ENCODE measurements around the gene TBC1D20.
"Not testable (repeated sequence)": the region's sequence is repeated elsewhere in the genome, so short reads cannot be mapped to it uniquely, and the experiment has no call there.

TBC1D20 gene

DNA sequence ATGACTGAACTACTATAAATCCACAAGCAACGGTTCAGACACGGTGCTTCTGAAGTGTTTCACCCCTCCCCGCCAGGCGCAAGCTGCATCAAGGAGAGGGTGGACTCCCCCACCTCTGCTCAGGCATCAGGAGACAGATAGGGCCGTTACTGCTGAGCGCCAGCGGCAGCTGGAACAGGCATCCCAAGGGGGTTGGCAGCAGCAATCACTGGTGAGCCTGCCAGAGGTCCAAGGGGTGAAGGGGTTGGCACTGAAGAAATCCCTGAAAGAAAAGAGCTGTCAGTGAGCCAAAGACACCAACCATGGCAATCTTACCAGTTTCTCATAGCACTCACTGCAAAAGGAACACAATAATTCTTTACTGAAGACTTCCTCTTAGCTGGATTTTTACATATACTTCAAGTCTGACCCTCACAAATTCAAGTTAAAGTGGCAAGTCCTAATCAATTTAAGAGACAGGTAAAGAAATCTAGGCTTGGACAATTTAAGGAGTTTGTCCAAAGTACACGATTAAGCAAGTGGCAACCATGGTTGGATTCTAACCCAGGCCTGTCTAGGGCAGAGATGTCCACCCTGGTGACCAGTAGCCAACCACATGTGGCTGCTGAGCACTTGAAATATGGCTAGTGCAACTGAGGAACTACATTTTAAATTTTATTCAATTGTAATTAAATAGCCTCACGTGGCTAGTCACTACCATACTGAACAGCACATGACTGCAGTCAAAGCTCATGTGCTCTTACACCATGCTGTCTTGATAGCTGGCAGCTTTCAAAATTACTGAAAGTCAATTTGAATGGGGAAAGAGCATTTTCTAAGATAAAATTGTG lies 21.7 kb upstream of the TBC1D20 start:
- H3K27me3 ChIP-seq (ENCODE audit: control insufficient read depth, insufficient read depth, low read length), result no peaks in the 10 kb centered on the region
- H3K4me3 ChIP-seq (ENCODE audit: low read length), result no peak overlapping the region
- H3K9ac ChIP-seq (ENCODE audit: low read length), result no peak overlapping the region
- H3K27ac ChIP-seq (ENCODE audit: low read depth, low read length), result no peak overlapping the region
- H3K4me1 ChIP-seq (ENCODE audit: control insufficient read depth, insufficient read depth, low read length), result no peaks in the 10 kb centered on the region
- peaks cover 38% of the 10 kb centered on the region for H3K36me3 ChIP-seq (ENCODE audit: control insufficient read depth, insufficient read depth, low read length)

DNA sequence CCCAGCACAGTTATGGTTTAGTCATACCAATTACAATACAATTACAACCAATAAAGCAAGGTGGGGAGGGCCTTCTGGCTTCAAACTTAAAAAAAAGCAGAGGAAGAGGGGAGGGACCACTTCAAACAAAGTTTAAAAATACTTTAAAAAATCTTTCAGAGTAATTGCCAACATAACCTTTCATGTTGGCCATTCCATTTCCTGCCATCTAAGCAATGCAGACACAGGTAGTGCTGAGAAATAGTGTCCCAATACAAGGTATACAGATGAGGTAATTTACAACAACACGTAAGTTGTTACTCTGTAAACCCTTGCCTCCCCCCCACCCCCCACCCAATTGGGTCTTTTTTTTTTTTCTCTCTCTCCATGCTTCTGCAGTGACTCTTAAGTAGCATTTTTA lies 18.8 kb upstream of the TBC1D20 start:
- H3K4me3 ChIP-seq (ENCODE audit: low read length), result no peak overlapping the region
- H3K4me1 ChIP-seq (ENCODE audit: control insufficient read depth, insufficient read depth, low read length), result no peaks in the 10 kb centered on the region
- H3K27ac ChIP-seq (ENCODE audit: low read depth, low read length), result no peak overlapping the region
- H3K36me3 ChIP-seq (ENCODE audit: control insufficient read depth, insufficient read depth, low read length), result peaks cover 20% of the 10 kb centered on the region
- H3K27me3 ChIP-seq (ENCODE audit: control insufficient read depth, insufficient read depth, low read length), result no peaks in the 10 kb centered on the region
- H3K9ac ChIP-seq (ENCODE audit: low read length), result no peak overlapping the region

DNA sequence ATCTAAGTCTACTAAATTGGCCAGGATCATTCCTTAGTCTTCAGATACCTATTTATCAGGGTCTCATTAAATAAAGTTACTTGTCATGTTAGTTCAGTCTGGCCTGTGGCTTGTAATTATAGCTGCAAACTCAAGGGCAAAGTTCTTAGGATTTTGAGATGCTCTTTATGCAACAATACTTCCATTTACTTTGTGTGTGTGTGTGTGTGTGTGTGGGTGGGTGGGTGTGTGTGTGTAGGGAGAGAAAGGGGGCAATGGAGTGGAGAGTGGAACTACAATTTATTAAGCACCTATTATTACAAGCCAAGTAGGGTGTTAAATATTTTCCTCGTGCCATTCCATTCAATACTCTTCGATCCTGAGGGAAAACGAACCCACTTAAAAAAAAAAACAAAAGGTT lies 17.7 kb upstream of the TBC1D20 start:
- Histone ChIP-seq H3K27ac (ENCODE audit: low read depth, low read length) (no peak overlapping the region), H3K36me3 (ENCODE audit: control insufficient read depth, insufficient read depth, low read length) (peaks cover 18% of the 10 kb centered on the region), H3K27me3 (ENCODE audit: control insufficient read depth, insufficient read depth, low read length) (no peaks in the 10 kb centered on the region), H3K9ac (ENCODE audit: low read length) (no peak overlapping the region), H3K4me1 (ENCODE audit: control insufficient read depth, insufficient read depth, low read length) (no peaks in the 10 kb centered on the region), H3K4me3 (ENCODE audit: low read length) (no peak overlapping the region)

DNA sequence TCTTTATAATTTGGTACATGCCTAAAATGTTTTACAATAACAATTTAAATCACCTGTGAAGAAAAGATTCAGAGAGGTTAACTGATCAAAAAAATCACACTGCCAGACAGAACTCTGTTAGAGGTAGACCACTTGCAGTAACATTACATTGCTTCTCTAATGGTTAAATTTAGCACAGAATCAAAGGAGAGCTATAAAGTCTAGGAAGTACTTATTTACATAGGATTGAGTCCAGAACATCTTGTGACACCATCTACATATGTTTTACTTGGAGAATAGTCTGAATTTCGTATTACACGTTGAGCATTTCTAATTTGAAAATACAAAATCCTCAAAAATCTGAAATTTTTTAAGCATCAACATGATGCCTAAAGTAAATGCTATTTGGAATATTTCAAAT lies 17.2 kb upstream of the TBC1D20 start:
- no peaks in the 10 kb centered on the region for H3K4me1 ChIP-seq (ENCODE audit: control insufficient read depth, insufficient read depth, low read length)
- H3K9ac ChIP-seq (ENCODE audit: low read length), result no peak overlapping the region
- H3K4me3 ChIP-seq (ENCODE audit: low read length), result no peak overlapping the region
- H3K36me3 ChIP-seq (ENCODE audit: control insufficient read depth, insufficient read depth, low read length), result peaks cover 18% of the 10 kb centered on the region
- H3K27me3 ChIP-seq (ENCODE audit: control insufficient read depth, insufficient read depth, low read length), result no peaks in the 10 kb centered on the region
- H3K27ac ChIP-seq (ENCODE audit: low read depth, low read length), result no peak overlapping the region

DNA sequence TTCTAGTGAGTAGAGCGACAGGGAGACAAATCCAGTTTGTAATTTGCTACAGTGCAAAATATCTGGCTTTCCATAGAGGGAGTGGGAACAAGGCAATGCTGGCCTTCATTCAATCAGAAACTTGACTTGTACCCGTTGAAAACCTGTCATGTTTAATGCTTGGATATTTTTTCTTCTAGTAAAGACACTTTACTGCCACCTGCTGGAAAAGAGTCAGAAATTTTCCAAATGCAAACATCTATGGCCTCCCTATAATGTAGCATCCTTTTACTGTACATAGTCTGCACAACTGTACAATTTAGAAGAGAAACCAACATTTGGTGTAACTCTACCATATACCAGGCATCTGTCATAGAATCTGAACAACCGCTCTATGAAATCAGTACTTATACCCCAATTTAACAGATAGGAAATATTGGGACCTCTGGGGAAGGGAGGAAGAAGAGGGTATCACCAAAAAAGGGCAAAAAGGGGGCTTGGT lies 16.7 kb upstream of the TBC1D20 start:
- Histone ChIP-seq H3K36me3 (ENCODE audit: control insufficient read depth, insufficient read depth, low read length) (peaks cover 18% of the 10 kb centered on the region), H3K4me3 (ENCODE audit: low read length) (no peak overlapping the region), H3K27ac (ENCODE audit: low read depth, low read length) (no peak overlapping the region), H3K27me3 (ENCODE audit: control insufficient read depth, insufficient read depth, low read length) (no peaks in the 10 kb centered on the region), H3K9ac (ENCODE audit: low read length) (no peak overlapping the region), H3K4me1 (ENCODE audit: control insufficient read depth, insufficient read depth, low read length) (no peaks in the 10 kb centered on the region)

DNA sequence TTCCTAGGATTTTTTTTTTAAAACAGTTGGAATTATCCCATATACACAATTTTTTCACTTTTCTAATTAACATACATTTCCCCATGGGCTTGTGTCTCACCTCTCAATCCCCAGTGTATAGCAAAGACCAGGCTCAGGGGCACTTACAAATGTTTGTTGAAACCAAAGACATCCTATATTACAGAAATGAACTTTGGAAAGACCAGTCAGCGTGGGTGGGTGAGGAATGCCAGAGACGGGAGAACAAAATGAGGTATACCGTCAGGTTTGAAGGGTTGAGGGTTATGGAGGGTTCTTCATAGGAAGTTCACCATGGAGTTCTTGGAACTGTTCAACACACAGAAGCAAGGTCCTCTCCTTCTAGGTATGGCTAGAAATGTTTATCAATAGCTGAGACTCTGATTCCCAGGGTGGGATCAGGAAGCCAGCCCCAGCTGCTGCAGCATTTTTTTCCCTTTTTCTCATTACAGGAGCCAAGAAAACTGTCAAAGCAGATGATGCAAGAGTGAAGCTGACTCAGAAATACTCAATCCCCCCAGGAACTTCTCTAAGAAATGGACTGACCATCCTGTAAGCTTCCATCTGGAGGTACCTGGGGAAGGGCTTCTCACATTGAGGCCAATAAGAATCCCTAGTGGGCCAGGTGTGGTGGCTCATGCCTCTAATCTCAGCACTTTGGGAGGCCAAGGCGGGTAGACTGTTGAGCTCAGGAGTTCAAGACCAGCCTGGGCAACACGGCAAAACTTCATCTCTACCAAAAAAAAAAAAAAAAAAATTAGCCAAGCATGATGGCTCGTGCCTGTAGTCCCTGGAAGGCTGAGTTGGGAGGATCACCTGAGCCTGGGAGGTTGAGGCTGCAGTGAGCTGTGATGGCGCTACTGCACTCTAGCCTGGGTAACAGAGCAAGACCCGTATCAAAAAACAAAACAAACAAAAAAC lies 15.9 kb upstream of the TBC1D20 start:
- H3K9ac ChIP-seq (ENCODE audit: low read length), result no peak overlapping the region
- no peaks in the 10 kb centered on the region for H3K27me3 ChIP-seq (ENCODE audit: control insufficient read depth, insufficient read depth, low read length)
- H3K4me1 ChIP-seq (ENCODE audit: control insufficient read depth, insufficient read depth, low read length), result no peaks in the 10 kb centered on the region
- no peak overlapping the region for H3K27ac ChIP-seq (ENCODE audit: low read depth, low read length)
- no peak overlapping the region for H3K4me3 ChIP-seq (ENCODE audit: low read length)
- peaks cover 16% of the 10 kb centered on the region for H3K36me3 ChIP-seq (ENCODE audit: control insufficient read depth, insufficient read depth, low read length)

DNA sequence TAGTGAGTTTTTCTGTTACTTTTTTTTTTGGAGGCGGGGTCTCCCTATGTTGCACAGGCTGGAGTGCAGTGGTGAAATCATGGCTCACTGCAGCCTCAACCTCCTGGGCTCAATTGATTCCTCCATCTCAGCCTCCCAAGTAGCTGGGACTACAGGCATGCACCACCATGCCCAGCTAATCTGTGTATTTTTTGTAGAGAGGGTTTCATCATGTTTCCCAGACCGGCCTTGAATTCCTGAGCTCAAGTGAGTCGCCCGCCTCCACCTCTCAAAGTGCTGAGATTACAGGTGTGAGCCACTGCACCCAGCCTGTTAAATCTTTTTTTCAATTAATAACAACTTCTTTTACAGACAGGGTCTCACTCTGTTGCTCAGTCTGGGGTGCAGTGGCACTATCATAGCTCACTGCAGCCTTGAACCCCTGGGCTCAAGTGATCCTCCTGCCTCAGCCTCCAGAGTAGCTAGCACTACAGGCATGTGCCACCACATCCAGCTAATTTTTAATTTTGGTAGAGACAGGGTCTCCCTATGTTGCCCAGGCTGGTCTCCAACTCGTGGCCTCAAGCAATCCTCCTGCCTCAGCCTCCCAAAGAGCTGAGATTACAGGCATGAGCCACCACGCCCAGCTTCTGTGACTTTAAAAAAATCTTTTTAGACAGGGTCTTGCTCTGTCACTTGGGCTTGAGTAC lies 14.4 kb upstream of the TBC1D20 start:
- H3K27ac ChIP-seq (ENCODE audit: low read depth, low read length); H3K27me3 ChIP-seq (ENCODE audit: control insufficient read depth, insufficient read depth, low read length); H3K4me1 ChIP-seq (ENCODE audit: control insufficient read depth, insufficient read depth, low read length); H3K36me3 ChIP-seq (ENCODE audit: control insufficient read depth, insufficient read depth, low read length); H3K9ac ChIP-seq (ENCODE audit: low read length); H3K4me3 ChIP-seq (ENCODE audit: low read length): not testable (repeated sequence)

DNA sequence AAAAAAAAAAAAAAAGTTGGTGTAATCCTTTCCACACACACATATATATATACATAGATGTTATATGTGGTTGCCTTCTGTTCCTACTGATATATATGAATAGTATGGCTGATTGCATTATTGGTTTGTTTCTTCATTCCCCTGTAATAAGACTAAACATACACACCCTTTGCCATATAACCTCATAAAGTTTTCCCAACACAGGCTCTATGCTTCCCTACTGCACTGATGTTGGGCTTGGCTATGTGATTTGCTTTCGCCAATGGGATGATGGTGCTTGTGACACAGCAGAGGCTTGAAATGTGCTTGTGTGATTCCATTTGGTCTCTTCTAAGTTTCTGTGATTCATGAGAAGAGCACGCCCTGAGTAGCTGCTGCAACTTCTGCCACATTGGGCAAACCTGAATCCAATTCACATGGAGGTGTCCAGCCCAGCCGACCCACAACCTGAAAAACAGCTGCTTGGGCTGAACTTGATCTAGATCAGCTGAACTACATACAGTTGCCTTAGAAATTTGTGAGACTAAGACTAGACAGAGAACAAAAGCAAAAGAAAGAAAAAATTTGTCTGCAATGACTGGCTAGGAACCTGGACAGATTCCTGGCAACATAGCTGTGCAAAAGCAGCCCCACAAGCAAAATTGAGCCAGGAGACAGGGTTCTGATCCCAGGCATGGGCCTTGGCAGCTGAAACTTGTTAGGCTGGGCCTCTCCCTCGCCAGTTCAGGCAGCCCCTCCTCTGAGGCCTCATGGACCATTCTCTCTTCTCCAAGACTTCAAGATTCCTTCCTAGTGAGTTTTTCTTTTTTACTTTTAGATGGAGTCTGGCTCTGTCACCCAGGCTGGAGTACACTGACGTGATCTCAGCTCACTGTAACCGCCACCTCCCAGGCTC lies 13.4 kb upstream of the TBC1D20 start:
- Histone ChIP-seq H3K4me1 (ENCODE audit: control insufficient read depth, insufficient read depth, low read length) (no peaks in the 10 kb centered on the region), H3K27me3 (ENCODE audit: control insufficient read depth, insufficient read depth, low read length) (no peaks in the 10 kb centered on the region), H3K36me3 (ENCODE audit: control insufficient read depth, insufficient read depth, low read length) (peaks cover 4% of the 10 kb centered on the region), H3K4me3 (ENCODE audit: low read length) (no peak overlapping the region), H3K9ac (ENCODE audit: low read length) (no peak overlapping the region), H3K27ac (ENCODE audit: low read depth, low read length) (no peak overlapping the region)

DNA sequence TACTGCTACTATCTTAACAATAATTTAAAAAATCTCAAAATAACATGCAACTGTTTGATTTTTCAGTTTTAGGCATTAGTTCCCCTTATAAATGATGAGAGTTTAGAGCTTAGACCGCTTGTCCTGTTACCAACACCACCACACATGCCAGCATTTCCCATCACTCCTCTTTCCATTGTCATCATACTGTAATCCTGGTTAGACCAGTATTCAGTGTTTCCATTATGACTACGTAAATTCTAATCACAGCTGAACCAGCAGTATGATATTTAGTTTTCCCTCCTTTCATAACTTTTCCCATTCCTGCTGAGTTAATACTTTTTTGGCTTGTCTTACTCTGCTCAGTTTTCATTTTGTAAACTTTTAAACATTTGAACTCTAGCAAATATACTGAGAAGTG lies 12.2 kb upstream of the TBC1D20 start:
- Histone ChIP-seq H3K4me3 (ENCODE audit: low read length) (no peak overlapping the region), H3K4me1 (ENCODE audit: control insufficient read depth, insufficient read depth, low read length) (no peaks in the 10 kb centered on the region)

DNA sequence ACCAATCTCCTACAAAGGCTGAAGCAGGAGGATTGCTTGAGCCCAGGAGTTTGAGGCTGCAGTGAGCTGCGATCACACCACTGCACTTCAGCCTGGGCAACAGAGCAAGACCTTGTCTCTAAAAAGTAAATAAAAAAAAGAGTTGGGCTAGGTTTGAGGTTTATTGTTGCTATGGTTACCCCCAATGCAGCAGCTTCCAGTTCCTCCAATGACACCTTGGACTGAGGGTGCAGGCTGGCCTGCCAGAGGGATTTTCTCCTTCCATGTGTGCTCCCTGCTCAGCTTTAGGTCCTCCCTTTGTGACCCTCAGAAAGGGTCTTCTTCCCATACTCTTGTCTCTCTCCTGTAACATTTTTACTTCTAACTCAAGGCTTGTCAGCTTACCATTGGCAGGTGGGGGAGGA lies 10.6 kb upstream of the TBC1D20 start:
- no peak overlapping the region for H3K9ac ChIP-seq (ENCODE audit: low read length)

More for the DNA sequence above, 12.2 kb upstream of the TBC1D20 start:
- Histone ChIP-seq H3K27me3 (ENCODE audit: control insufficient read depth, insufficient read depth, low read length) (no peaks in the 10 kb centered on the region), H3K36me3 (ENCODE audit: control insufficient read depth, insufficient read depth, low read length) (peaks cover 4% of the 10 kb centered on the region), H3K27ac (ENCODE audit: low read depth, low read length) (no peak overlapping the region), H3K9ac (ENCODE audit: low read length) (no peak overlapping the region)

DNA sequence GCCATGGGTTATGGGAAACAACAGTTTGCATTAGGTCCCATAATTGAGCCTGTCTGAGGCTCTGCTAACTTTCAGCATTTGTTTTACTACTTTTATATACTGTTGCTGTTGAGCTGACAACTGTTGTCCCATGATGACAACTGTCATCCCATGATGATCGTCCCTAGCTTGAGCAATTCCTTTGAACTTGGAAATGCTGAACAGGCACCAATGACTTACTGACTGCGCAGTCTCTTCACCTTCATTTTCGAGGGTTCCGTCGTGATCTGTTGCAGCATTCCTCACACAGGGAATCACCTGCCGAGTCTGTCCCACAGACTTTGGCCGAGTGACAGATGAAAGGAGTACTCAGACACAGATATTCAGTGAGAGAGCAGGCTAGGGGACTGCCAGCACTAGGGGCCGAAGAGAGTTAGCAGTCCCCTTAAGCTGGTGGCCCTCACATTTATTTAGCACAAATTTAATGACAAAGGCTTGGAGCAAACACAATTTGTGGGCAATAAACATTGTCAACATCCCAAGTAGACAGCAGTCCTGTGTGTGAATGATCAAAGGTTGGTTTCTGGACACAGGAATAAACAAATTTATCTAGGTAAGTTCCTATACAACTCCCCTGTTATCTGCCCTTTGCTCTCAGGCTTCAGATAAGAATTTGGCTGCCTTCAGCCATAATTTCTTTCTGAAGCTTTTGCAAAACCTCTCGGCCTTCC lies 10.0 kb upstream of the TBC1D20 start:
- no peaks in the 10 kb centered on the region for H3K36me3 ChIP-seq (ENCODE audit: control insufficient read depth, insufficient read depth, low read length)
- no peak overlapping the region for H3K27ac ChIP-seq (ENCODE audit: low read depth, low read length)
- no peaks in the 10 kb centered on the region for H3K4me1 ChIP-seq (ENCODE audit: control insufficient read depth, insufficient read depth, low read length)
- H3K4me3 ChIP-seq (ENCODE audit: low read length), result no peak overlapping the region
- H3K9ac ChIP-seq (ENCODE audit: low read length), result no peak overlapping the region
- no peaks in the 10 kb centered on the region for H3K27me3 ChIP-seq (ENCODE audit: control insufficient read depth, insufficient read depth, low read length)

More for the DNA sequence above, 10.6 kb upstream of the TBC1D20 start:
- no peaks in the 10 kb centered on the region for H3K4me1 ChIP-seq (ENCODE audit: control insufficient read depth, insufficient read depth, low read length)
- no peak overlapping the region for H3K27ac ChIP-seq (ENCODE audit: low read depth, low read length)
- H3K36me3 ChIP-seq (ENCODE audit: control insufficient read depth, insufficient read depth, low read length), result no peaks in the 10 kb centered on the region
- no peaks in the 10 kb centered on the region for H3K27me3 ChIP-seq (ENCODE audit: control insufficient read depth, insufficient read depth, low read length)
- no peak overlapping the region for H3K4me3 ChIP-seq (ENCODE audit: low read length)
